Osteocyte (in vitro differentiated cells): ENCODE data around the gene AKR1B15. TPM values are rescaled to one million over a fixed set of nuclear protein-coding genes. Genes with fewer than 3 reads are reported as not detected.

ENCODE experiments used
- DNase-seq: peaks from one replicate; pipeline ENCODE4 v3.0.0; 2021; ENCODE audit warnings: mixed read lengths; ENCODE audit not compliant: unreplicated experiment; ENCODE audit errors: extremely low spot score
- H3K27ac Mint-ChIP-seq: one replicate; pipeline ENCODE4 v1.8.0; 2021; ENCODE audit warnings: mild to moderate bottlenecking, mixed read lengths; ENCODE audit not compliant: unreplicated experiment
- H3K27me3 Mint-ChIP-seq: one replicate; pipeline ENCODE4 v1.8.0; 2021; ENCODE audit warnings: mixed read lengths; ENCODE audit not compliant: unreplicated experiment
- H3K36me3 Mint-ChIP-seq: one replicate; pipeline ENCODE4 v1.8.0; 2021; ENCODE audit warnings: mixed read lengths; ENCODE audit not compliant: unreplicated experiment
- H3K4me1 Mint-ChIP-seq: one replicate; pipeline ENCODE4 v1.8.0; 2021; ENCODE audit warnings: mixed read lengths; ENCODE audit not compliant: unreplicated experiment
- H3K4me3 Mint-ChIP-seq: one replicate; pipeline ENCODE4 v1.8.0; 2021; ENCODE audit warnings: mild to moderate bottlenecking, moderate library complexity, mixed read lengths; ENCODE audit not compliant: unreplicated experiment
- H3K9me3 Mint-ChIP-seq: one replicate; pipeline ENCODE4 v1.8.0; 2021; ENCODE audit warnings: mixed read lengths; ENCODE audit not compliant: unreplicated experiment
- total RNA-seq: library from RNA; stranded (reverse); gene quantifications from 2 replicates; pipeline ENCODE4 v1.2.1, GENCODE V29; 2021
- TF ChIP-seq, protein P1 (sequence below): fragments of 200-600 bp; sonication (generic); IDR thresholded peaks from 2 replicates; pipeline ENCODE4 v1.5.0; 2021; ENCODE audit warnings: antibody characterized with exemption, mild to moderate bottlenecking, moderate library complexity

The AKR1B15 gene
- total RNA-seq, 1 donor from 2014 or later: not detected

DNA sequence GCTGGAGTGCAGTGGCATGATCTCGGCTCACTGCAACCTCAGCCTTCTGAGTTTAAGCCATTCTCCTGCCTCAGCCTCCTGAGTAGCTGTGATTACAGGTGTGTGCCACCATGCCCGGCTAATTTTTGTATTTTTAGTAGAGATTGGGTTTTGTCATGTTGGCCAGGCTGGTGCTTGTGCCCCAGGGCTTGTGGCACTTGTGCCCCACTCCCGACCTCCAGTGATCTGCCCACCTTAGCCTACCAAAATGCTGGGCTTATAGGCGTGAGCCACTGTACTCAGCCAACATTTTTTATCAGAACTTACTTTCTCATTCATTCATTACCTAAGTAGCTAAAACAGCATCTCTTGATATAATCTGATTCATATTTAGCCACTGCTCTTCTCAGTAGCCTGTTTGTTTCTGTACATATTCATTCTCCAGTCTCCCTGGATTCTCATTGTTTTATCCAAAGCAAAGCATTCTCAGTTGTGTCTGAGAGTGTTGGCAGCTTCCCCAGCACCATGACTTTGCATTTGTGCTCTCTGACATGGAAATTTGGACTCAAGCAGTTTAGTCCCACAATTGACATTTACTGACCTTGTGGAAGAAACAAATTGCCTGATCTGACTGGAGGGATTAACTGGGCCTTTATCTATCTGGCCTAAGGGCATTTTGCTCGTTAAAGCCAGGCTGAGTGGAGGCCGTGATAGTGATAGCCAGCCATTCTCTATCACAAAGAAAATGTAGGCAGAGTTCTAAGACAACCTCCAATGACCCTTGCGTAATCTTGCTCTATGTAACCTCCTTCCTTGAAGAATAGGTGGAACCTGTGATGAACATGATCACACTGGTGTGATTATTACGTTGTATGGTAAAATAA is 44.9 kb downstream of the AKR1B15 start:
- H3K27ac Mint-ChIP-seq: peak overlapping the region; percentile 87
- H3K4me3 Mint-ChIP-seq: no peak overlapping the region
- TF ChIP-seq, protein P1, sequence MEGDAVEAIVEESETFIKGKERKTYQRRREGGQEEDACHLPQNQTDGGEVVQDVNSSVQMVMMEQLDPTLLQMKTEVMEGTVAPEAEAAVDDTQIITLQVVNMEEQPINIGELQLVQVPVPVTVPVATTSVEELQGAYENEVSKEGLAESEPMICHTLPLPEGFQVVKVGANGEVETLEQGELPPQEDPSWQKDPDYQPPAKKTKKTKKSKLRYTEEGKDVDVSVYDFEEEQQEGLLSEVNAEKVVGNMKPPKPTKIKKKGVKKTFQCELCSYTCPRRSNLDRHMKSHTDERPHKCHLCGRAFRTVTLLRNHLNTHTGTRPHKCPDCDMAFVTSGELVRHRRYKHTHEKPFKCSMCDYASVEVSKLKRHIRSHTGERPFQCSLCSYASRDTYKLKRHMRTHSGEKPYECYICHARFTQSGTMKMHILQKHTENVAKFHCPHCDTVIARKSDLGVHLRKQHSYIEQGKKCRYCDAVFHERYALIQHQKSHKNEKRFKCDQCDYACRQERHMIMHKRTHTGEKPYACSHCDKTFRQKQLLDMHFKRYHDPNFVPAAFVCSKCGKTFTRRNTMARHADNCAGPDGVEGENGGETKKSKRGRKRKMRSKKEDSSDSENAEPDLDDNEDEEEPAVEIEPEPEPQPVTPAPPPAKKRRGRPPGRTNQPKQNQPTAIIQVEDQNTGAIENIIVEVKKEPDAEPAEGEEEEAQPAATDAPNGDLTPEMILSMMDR: no peak
- H3K4me1 Mint-ChIP-seq: peaks cover 10% of the 10 kb centered on the region
- peaks cover 8% of the 10 kb centered on the region for H3K9me3 Mint-ChIP-seq
- DNase-seq: no peak
- H3K27me3 Mint-ChIP-seq: peaks cover 13% of the 10 kb centered on the region
- H3K36me3 Mint-ChIP-seq: no peaks in the 10 kb centered on the region

DNA sequence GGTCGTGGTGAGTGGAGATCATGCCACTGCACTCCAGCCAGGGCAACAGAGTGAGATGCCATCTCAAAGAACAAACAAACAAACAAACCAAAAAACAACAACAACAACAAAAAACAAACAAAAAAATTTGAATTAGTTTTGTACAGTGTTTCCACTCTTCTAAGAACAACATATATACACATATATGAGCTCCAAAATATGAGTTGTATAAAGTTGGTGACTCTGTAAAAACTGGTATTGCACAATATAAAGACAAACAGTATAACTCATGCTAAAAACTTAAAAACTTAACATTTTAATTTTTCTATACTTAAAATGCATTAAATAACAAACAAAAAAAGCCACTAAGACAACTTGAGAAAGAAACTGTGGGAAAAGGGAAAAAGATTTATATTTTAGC is 46.0 kb downstream of the AKR1B15 start:
- H3K36me3 Mint-ChIP-seq: no peaks in the 10 kb centered on the region

DNA sequence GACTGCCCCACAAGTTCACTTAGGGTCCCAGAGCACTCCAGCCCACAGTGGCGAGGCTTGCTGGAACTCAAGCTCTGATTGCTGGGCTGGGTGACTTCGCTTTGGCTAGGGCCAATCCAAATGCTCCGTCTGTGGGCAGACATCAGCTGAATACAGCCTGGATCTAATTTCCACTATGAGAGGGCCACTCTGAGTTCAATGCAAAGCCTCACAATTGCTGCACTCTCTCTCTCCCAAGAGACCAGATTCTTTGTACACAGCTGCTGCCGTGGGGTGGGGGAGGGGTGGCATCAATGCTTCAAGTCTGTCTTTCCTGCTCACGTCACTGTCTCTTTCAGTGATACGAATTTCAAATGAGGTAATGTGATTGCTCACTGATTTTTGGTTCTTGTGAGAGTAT is 50.5 kb downstream of the AKR1B15 start:
- H3K27ac Mint-ChIP-seq: no peak overlapping the region

More for the DNA sequence above, 46.0 kb downstream of the AKR1B15 start:
- DNase-seq: no peak
- Mint-ChIP-seq H3K27me3 (peaks cover 17% of the 10 kb centered on the region), H3K27ac (peak overlapping the region; percentile 87), H3K4me3 (no peak overlapping the region), H3K9me3 (peaks cover 12% of the 10 kb centered on the region), H3K4me1 (peaks cover 10% of the 10 kb centered on the region)
- TF ChIP-seq, protein P1: no peak

DNA sequence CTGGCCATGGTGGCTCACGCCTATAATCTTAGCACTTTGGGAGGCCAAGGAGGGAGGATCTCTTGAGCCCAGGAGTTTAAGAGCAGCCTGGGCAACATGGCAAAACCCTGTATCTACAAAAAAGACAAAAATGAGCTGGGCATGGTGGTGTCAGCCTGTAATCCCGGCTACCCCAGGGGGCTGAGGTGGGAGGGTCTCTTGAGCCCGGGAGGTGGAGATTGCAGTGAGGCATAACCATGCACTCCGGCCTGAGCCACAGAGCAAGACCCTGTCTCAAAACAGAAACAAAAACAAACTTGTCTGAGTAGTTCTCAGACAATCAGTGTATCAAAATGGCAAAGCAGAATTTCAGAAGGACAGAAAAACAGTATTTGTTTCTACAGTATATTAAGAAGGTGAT is 52.5 kb downstream of the AKR1B15 start:
- peaks cover 1% of the 10 kb centered on the region for H3K4me1 Mint-ChIP-seq
- TF ChIP-seq, protein P1: no peak
- no peak for DNase-seq
- H3K4me3 Mint-ChIP-seq: no peak overlapping the region
- H3K27ac Mint-ChIP-seq: no peak overlapping the region
- peaks cover 9% of the 10 kb centered on the region for H3K9me3 Mint-ChIP-seq
- H3K36me3 Mint-ChIP-seq: no peaks in the 10 kb centered on the region
- peaks cover 66% of the 10 kb centered on the region for H3K27me3 Mint-ChIP-seq

More for the DNA sequence above, 50.5 kb downstream of the AKR1B15 start:
- H3K27me3 Mint-ChIP-seq: peaks cover 51% of the 10 kb centered on the region
- H3K4me1 Mint-ChIP-seq: peaks cover under 1% of the 10 kb centered on the region
- peaks cover 9% of the 10 kb centered on the region for H3K9me3 Mint-ChIP-seq
- DNase-seq: no peak
- no peak overlapping the region for H3K4me3 Mint-ChIP-seq
- TF ChIP-seq, protein P1: no peak
- no peaks in the 10 kb centered on the region for H3K36me3 Mint-ChIP-seq

DNA sequence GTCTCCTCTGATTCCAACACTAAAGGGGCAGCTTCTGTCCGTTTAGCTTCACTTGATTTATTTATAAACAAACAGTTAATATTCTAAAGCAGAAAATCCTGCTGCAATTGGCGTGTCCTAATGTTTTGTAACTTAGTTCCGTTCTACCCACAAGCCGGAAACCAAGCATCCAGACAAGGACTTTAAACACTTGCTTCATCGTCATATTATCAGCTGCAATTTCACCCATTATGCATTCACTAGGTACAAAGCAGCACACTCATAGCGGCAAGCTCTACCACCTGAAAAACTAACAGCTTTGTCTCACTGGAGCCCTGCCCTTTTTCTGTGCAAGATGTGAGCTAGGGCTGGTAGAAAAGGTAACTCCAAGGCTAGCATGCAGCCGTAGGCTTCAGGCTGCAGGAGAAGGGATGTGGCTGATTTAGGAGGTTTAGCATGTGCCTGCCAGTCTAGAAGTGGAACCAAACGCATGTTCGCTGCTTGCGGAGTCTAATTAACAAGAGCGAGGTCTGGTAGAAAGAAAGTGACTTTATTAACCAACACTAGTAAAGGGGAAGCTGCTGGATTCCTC is 54.1 kb downstream of the AKR1B15 start:
- H3K27ac Mint-ChIP-seq: no peak overlapping the region
- H3K4me1 Mint-ChIP-seq: peaks cover 3% of the 10 kb centered on the region
- no peak overlapping the region for H3K4me3 Mint-ChIP-seq
- TF ChIP-seq, protein P1: no peak
- no peak for DNase-seq
- H3K9me3 Mint-ChIP-seq: peaks cover 9% of the 10 kb centered on the region
- no peaks in the 10 kb centered on the region for H3K36me3 Mint-ChIP-seq
- peaks cover 75% of the 10 kb centered on the region for H3K27me3 Mint-ChIP-seq
